Glomerular visceral epithelial cell (primary cell): ENCODE measurements around the gene TCERG1L.

Experiments
- DNase-seq: peaks from one replicate; pipeline ENCODE4 v3.0.0-alpha.2; 2016; ENCODE audit errors: extremely low spot score

Gene TCERG1L

DNA sequence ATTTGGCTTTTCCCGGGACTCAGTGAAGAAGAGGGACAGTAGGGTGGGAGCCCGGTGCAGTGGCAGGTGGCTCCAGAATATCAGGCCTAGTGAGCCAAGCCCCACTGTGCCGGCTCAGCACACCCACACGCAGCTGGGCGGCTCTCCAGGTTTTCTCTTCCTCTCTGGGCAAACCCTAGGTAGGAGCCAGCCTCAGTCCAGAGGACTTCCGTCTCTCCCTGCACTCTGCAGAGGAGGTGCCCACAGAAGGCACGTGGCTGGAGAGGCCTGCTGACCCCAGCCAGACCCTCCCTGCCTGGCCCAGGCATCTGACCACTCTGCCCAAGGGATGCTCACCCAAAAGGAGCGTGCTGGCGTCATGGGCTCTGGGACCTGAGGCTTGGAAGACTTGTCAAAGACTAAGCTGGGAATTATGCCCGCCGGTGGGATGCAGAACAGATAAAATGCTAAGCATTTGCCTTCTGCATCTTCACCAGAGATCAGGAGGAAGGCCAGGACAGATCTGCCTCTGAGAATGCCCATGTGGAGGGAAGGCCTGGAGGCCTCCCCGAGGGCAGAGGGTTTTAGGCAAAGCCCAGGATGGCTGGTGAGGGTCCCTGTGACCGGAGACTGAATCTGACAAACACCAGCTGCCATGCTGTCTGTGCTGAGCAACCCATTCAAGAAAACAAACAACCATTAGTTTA lies 40.2 kb downstream of the TCERG1L start:
- DNase-seq: no peak

DNA sequence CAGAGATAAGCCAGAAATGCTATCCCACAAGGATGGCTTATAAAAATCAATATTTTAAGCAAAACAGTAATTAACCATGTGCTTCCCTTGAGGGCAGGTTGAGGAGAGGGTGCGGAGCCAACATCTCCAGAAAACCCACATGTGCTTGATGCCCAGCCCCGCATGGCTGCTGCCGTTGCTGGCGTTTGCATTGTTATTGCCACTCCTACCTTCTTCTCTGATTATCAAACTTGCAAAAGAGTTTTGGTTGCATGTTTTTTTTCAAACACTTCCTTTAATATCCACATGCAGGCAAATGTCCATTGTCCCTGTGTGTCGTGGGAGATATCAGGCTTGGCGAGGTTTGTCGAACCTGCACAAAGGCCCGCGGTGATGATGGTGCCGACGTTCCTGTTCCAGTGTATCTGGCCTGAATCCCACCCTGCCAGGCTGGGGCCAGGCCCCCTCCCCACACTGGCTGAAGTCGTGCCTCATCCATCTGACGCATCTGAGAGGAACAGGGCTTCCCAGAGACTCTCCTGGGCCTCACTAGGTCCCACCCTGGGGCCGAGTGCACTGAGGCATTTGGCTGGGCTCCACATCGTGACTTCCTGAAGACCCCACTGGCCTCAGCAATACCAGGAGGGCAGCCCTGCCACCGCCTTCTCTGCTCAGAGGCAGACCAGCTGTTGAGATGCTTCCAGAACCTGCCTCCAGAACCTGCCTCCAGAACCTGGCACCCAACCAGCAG lies 40.9 kb downstream of the TCERG1L start:
- DNase-seq: no peak

DNA sequence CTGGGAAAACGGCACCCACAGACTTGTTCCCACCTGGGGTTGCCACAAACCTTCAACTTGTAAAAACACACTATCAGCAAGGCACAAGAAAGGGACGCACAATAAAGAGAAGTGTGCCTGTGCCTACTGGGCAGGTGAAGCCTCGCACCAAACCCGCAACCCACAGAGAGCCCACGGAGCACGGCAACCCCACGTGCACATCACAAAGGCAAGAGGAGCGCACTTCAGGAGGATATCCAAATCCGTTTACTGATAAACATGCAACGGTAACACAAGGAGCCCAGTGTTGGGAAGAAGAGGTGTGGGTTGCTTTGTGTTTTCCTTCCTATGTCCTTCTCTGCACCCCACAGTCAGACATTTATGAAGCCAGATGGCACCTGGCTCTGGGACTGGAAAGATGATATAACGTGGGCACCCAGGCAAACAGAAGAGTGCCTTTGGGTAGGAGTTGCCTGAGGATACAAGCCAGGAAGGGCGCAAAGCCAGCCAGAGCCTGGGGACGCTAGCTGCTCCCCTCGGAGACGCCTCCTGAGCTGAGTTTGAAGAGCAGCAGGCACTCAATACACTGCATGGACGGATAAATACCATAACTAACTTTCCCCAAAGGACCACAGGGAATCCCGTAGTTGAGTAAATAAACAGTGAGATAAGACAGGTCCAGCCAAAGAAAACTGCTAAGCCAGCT lies 41.6 kb downstream of the TCERG1L start:
- DNase-seq: no peak

DNA sequence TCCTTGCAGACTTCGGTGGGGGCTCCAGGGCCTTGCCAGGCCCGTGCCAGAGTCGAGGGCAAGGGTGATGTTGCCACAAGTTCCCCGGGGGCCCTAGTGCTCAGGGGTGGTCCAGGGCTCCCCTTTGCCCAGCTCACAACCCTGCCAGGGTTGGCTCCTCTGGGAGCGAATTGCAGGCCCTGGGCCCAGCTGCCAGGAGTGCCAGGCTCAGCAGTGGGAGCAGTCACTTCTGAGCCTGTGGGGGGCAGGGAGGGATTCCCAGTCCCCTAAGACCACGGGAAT lies 43.8 kb downstream of the TCERG1L start:
- DNase-seq: no peak

DNA sequence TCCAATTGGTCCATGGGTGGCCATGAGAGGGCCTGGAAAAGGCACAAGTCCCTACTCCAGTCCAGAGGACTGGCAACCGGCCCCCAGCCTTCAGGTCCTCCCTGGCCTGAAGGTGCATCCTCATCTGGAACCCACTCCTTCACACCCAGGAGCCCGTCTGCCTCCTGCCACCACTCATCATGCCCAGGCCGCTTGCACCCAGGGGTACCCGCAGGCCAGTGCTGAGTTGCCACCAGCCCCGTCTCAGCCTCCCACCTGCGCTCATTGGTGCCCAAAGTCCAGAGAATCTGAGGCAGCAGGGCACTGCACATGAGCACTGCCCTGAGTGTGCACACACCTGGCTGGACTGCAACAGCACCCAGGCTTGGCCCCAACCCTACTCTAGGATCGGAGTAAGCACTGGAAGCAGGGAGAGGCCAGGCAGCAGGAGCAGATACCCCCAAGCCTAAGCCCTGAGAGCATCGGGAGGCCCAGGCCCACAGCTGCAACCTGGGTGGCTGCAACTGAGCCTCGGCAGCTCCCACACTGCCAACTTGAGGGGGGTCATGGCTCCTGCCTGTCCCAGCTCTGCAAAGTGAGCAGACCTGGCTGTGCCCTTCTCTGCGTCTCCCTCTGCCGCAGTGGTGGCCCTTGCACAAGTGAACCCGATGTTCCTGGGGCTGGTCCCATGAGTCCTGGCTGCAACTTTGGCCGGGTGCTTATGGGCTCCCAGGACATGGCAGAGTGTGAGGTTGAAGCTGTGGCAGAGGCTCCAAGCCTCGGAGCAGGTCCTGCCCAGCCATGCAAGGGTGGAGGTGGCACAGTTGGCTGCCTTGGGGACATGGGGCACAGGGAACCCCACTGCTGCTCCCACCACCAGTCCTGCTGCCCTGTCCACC lies 44.3 kb downstream of the TCERG1L start:
- no peak for DNase-seq

DNA sequence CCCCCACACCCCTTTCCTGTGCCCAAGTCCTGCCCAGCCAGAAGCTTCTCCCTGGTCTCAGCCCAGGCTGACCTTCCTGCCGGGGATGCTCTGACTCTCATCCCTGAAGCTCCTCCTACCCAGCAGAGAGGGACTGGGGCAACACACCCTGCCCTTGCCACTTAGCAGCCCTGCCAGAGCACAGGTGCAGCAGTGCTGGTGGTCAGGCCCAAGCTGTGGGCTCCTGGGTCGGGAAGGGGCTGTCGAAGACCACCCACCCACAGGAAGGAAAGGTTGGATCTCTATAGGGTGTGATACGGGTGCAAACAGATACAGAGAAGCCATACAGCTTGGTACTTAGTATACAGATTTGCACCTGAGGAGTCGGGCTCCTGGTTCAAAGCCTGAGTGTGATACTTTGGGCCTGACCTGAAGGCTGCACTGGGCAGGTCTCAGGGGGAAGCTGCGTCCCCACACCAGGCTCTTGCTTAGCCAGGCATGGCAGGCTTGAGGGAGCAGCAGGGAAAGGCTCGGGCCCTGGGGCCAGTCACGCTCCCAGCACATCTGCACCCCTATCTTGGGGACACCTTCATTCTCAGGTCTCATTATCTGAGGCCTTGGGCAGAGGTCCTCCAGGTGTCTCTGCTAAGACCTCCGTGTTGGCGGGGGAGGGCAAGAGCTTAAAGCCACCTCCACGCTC lies 47.3 kb downstream of the TCERG1L start:
- no peak for DNase-seq

DNA sequence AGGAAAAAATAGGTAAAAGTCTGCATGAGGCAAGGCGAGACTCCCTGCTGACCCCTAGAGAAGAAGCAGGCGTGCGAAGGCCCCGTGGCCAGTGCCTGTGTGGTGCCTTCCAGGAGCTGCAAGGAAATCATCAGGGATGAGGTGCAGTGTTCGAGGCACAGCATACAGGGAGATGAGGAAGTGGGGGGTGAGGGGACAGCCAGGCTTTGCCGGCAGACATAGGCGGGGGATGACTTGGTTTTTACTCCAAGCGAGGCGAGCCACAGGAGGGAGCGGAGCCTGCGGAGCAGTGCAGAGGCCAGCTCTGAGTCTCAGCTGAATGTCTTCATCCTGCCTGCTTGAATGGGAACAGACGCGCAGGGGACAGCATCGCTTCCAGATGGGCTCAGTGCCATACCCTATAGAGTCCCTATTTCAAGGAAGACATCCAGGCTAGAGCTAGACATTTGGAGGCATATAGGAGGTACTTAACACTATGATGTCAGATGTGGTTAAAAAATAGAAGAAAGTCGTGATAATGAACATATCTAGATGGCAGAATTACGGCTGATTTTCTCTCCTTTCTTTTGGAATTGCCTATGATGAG lies 49.5 kb downstream of the TCERG1L start:
- no peak for DNase-seq

DNA sequence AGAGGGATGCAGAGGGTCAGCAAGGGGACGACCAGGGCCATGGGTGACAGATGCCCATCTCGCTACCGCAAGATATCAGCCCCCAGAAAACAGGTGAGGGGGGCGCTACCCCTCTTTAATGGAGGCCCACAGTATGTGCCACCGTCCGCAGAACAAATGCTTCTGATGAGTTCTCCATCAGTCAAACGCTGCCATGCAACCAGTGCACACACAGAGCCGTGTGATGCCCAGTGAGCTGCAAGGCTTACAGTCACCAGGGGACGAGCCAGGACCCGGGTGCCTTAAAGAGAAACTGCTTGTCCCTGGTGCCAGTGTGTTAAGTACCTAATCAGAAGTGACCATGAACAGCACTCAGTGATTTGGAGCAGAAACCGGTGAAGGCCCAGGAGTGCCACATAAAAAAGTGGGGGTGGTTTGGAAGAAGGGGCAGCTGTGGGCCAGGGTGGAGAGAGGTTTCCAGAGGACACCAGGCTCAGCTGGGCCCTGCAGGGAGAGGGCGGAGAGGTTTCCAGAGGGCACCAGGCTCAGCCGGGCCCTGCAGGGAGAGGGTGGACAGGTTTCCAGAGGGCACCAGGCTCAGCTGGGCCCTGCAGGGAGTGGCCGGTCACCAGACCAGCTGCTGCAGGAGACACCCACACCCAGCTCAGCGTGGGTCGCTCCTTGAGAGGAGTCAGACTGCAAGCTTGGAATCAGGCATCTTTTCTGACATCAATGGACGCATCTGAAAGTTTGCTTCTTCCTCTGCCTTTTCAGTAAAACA lies 50.9 kb downstream of the TCERG1L start:
- DNase-seq: no peak

DNA sequence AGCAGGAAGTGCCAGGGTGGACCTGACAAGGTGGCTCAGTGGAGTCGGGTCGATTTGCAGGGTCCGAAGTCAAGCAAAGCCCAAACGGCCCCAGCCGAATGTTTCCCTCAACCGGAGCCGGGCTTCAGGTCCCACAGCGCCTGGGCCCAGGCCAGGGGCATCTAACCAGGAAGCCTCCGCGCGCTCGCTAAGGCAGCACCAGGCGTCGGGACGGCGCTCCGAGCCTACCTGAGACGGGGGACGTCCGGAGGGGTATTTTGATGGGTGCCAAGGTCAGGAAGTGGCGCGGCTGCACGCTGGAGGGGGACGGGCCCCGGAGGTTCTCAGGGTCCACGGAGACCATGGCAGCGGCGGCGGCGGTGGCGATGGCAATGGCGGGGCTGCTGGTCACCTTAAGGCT lies 51.5 kb downstream of the TCERG1L start:
- DNase-seq: no peak

DNA sequence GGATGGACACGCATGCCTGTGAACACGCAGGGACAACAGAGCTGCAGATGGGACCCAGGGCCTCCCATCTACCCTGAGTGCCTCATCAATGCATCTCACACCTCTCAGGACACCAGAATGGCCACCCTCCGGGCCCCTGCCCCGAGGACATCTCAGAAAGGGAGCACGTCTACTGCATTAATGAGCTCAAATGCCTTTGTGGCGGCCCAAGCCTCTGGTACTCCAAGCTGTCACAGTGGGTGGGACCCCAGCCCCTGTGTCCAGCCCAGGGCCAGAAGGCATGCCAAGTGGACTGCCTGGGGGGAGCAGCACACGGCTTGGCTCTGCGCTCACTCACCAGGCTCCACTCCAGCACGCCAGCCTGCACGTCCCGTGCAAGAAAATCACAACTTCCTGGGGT lies 52.0 kb downstream of the TCERG1L start:
- no peak for DNase-seq

DNA sequence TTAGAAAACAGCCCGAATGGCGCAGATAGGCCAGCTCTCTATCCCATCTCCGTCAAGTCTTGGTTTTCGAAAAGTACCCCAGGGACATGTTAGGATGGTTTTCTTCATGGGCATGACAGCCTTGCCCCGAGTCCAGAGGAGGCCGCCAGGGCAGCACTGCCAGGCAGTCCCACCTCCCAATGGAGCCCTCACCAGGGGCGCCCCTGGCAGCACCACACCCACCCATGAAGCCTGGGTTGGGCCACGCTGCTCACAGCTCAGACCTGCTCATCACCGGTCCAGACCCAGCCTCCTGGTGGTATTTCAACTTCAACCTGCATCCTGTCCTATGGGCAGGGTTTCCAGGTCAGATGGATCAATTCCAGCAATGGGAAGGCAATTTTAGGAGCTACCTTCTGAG lies 53.3 kb downstream of the TCERG1L start:
- no peak for DNase-seq

DNA sequence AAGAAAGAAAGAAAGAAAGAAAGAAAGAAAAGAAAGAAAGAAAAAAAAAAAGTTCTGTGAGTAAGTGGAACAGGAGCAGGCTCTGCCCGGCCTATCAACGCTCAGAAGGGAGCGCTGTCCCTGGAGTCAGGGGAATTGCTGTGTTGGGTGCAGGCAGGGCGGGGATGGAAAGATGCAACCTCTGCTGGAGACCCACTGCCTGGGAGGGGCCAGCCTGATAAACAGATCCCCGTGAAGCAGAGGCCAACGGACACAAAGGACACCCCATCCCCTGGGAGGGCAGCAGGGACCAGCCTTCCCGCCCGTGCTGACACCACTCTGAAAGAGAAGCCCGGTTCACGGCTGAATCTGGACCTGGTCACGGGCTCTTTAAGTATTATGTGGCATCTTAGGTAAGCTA lies 54.5 kb downstream of the TCERG1L start:
- DNase-seq: no peak

DNA sequence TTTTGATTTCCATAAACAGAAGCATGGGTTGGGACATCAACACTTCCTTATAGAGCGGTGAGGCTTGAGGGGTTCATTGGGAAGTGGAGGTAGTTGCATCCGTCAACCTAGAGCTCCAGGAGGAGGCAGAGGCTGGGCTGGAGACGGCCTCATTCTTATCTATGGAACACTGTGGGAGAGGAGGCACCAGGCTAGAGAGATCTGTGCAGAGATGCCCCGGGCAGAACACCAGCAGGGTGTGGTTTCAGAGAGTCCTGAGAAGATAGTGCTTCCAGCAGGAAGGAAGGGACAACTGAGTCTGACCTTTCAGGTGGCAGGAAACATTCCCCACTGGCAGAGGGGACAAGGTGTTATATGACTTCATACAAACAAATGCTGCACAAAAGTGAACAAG lies 56.7 kb downstream of the TCERG1L start:
- DNase-seq: no peak

DNA sequence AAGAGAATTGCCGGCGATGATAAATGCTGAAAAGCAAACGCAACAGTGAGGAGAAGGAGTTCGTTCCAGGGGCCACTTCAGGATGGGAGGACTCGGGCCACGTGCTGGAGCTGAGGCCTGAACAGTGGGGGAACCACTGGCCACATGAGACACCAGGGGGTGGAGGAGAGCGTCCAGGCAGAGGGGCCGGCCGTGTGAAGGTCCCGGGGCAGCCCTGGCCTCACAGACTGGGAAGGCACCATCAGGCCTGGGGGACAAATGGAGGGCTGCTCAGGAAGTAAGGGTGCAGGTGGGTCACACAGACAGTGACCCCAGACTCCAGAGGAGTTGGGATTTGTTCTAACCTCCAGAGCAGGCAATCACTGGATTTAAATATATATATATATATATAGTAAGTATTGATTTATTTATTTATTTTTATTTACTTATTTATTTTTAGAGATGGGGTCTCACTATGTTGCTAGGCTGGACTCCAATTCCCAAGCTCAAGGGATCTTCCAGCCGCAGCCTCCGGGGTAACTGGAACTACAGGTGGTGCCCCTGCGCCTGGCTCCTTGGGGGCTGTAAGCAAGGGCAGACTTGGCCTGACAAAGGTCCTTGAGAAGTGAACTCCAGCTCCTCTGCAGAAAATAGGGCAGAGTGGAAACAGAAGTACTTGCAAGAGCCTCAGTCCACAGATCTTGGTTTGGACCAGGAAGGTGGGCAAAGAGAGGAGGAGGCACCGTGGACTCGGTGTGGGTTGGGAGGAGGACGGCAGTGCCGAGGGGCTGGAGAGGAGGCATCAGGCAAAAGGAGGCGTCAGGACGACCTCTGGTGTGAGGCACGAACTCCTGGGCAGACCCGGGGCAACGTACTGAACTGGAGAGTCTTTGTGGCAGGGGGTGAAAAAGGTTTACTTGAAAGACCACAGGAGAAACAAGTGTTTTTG lies 57.3 kb downstream of the TCERG1L start:
- DNase-seq: no peak

DNA sequence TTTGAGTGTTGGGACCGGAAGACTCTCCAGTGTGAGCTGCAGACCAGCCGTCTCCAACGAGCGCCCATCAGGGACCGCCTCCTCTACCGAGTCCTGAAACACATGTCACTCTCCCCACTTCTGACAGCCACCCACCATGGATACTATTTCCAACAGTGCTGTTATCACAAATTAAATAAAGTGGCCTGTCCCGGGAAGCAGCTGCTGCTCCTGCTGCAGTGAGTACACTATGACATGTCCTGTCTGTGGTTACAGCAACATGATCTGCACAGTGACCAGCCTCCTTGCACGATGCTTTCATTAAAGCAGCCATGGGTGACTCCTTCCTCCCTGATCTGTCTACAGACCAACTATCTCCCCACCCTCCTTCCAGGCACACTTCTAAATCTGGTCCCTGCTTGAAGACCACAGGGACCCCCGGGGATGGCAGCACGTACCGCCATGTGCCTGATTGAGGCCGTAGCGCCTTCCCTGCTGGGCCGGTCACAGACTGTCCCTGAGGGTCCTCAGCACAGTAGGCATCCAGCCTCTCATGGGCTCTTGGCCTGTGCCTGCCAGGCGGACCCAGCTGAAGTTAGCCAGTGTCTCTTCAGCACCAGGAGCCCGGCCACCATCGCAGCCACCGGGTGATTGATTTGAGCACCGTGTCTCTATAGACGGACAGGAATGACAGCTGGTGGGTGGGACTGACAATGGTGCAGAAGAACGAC lies 58.8 kb downstream of the TCERG1L start:
- DNase-seq: no peak

DNA sequence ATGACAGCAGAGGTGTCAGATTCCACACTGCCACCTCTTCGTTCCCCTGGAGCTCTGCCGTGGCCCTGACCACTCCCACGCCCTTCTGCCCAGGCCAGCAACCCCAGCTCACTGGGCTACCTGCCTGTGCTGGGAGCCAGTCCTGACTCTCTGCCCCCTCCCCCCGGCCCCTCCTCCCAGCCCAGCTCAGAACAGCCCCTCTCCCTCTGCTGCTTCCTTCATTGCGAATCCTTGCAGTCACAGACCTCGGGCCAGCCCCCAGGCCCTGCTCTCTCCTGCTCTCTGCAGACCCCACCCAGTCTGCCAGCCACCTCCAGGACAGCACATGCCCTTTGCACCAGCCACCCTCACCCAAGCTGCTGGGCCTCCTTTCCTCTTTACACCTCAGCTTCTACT lies 60.4 kb downstream of the TCERG1L start:
- DNase-seq: no peak

DNA sequence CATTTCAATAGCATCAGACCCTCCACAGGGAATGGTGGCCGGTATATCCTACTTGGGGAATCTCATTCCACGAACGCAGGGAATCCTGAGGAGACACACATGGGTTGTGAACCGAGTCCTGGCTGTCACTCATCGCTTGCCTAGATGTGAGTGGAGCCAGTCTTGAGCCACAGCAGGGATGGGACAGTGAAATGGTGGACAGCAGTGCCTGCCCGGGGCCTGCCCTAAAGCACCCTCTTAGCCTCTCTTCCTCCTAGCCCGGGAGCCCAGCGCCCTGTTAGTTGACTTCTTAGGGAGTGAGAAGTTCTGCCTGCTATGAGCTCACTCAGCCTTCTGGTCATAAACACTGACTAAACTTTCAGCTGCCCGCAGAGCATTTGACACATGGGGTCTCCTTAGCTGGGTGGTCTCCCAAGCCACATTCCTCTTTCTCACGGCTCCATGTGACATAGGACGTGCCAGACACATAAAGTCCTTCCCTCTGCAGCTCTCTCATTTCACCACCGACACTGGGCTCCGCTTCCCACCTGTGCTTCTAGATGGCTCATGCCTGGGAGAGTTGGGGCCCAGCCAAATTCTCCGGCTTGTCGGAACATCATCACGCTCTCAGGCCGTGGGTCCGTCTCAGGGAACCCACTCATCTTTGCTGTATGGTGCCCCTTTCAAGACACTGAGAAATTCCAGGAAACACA lies 60.9 kb downstream of the TCERG1L start:
- no peak for DNase-seq

DNA sequence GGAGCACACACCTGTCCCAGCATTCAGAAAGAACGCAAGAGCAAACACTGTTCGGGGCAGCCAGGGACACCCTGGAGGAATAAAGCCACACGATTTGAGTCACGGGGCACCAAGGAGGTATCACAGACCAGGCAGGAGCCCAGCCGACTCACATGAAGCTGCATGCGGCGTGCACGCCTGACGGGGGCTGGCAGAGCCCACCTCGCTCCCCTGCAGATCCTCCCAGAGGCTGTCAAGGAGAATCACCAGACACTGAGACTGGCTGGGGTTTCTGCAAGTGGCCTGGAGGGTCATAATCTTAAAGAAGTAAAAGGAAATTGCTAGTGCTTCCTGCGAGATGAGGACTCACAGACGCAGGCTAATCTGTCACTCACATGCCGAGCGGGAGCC lies 61.6 kb downstream of the TCERG1L start:
- DNase-seq: no peak
